GM19397 (cell line): ENCODE data around the gene NCBP2L.
"Not testable (repeated sequence)": the region's sequence is repeated elsewhere in the genome, so short reads cannot be mapped to it uniquely, and the experiment has no call there.

ENCODE experiments used
- ATAC-seq: cut with Tn5 transposase; IDR thresholded peaks from one replicate; pipeline ENCODE4 v1.9.1; 2021; ENCODE audit warnings: mild to moderate bottlenecking, moderate library complexity; ENCODE audit not compliant: unreplicated experiment

Gene NCBP2L

DNA sequence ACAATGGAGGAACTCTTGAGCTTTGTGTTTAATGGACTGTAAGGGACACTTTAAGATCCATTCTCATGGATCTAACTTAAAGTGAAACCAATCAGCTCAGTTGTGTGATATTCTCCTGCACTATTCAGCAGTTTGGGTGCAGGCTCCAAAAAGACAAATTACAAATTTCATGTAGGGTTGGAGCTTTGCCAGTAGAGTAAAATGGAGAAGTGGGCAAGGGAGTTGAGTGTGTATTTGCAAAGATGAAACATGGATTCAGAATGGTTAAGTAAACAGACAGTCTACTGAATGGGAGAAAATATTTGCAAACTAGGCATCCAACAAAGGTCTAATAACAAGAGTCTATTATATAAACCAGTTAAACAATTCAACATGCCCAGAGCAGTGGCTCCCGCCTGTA, 26.9 kb downstream of the NCBP2L start:
- no peak for ATAC-seq

DNA sequence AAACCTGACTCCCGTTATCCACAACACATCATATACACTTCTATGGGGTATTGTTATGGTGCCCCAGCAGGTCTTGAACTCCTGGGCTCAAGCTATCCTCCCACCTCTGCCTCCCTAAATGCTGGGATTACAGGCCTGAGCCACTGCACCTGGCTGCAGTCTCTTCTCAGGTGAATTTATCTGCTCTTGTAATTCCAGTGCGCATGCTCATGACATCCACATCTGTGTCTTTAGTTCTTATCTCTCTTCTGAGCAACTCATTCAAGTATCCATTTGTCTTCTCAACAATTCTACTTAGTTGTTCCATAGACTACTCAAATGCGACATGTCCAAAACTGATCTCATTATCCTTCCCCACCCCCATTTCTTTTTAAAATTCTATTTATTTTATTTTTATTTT, 27.6 kb downstream of the NCBP2L start:
- no peak for ATAC-seq

DNA sequence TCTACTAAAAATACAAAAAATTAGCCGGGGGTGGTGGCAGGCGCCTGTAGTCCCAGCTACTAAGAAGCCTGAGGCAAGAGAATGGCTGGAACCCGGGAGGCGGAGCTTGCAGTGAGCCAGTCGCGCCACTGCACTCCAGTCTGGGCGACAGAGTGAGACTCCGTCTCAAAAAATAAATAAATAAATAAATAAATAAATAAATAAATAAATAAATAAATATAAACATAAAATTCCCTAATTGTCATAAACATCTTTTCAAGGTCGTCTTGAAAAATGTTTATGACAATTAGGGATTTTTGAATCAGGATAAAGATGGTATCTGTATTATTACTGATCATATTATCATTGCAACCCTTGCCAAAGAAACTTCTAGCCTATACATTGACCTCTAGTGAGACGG, 32.5 kb downstream of the NCBP2L start:
- ATAC-seq: not testable (repeated sequence)

DNA sequence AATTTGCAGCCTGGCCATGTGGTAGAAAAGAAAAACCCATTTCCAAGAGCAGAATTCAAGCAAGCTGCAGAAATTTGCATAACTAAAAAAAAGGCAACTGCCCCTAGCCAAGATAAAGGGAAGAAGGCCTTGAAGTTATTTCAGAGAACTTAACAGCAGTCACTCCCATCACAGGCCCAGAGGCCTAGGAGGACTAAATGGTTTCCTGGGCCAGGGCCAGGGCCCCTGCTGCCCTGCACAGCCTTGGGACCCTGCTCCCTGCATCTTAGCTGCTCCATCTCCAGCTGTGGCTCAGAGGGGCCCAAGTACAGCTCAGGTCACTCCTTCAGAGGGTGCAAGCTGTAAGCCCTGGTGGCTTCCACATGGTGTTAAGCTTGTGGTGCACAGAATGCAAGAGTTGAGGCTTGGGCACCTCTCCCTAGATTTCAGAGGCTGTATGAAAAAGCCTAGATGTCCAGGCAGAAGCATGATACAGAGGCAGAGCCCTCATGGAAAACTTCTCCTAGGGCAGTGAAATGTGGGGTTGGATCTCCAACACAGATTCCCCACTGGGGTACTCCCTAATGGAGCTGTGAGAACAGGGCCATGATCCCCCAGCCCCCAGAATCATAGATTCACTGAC, 41.5 kb downstream of the NCBP2L start:
- ATAC-seq: no peak

DNA sequence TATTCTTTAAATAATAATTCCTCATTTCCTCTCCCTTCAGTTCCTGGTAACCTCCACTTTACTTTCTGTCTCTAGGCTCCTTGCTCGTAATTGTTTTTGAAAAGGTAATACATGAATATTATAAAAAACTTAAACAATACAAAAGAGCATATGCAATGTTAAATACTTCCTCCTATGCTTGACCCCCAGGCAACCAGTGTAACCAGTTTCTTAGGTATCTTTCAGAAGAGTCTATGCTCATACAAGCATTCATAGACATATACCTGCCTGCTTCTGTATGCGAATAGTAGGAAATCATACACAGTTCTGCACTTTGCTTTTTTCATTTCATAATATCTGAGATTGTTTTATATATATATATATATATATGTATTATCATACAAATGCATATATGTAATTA, 45.5 kb downstream of the NCBP2L start:
- no peak for ATAC-seq

DNA sequence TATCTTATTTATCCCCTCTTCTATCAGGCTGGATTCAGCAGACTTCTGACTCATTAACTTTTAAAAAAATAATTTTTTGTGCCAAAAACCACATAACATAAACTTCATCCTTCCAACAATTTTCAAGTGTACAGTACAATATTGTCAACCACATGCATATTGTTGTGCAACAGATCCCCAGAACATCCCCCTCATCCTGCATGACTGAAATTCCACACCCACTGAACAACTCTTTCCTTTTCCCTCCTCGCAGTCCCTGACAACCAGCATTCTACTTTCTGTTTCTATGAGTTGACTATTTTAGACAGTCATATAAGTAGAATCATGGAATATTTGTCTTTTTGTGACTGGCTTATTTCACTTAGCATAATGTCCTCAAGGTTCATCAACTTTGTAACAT, 45.9 kb downstream of the NCBP2L start:
- no peak for ATAC-seq

DNA sequence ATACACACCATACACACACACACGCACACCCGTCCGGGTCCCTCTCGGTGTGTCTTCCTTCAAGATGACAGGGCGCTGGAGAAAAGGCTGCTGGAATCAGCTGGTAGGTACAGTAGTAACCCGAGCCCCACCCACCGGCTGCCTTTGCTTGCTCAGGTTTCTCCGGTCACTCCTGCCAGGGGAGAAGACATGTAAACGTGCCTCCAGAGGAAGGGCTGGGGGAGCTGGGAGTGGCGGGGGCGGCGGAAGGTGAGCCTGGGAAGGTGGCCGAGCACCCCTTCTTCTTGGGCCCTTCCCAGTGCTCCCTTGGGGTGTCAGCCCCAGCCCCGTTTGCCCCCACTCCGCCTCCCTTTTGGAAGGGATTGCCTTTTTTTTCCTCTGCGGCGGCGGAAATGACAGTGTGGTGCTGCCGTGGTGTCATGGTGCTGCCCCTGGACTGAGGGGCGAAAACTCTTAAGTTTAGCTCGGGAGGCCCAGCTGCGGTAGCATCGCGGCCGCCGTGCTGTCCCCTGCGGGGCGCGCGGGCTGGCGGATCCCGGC, 48.2 kb downstream of the NCBP2L start, which contains the start of gene MID2:
TSS of gene MID2 (plus strand) at position 169 of the 540 bp plus-strand sequence. CDS start 561 bp downstream, outside the sequence.
- ATAC-seq: no peak

DNA sequence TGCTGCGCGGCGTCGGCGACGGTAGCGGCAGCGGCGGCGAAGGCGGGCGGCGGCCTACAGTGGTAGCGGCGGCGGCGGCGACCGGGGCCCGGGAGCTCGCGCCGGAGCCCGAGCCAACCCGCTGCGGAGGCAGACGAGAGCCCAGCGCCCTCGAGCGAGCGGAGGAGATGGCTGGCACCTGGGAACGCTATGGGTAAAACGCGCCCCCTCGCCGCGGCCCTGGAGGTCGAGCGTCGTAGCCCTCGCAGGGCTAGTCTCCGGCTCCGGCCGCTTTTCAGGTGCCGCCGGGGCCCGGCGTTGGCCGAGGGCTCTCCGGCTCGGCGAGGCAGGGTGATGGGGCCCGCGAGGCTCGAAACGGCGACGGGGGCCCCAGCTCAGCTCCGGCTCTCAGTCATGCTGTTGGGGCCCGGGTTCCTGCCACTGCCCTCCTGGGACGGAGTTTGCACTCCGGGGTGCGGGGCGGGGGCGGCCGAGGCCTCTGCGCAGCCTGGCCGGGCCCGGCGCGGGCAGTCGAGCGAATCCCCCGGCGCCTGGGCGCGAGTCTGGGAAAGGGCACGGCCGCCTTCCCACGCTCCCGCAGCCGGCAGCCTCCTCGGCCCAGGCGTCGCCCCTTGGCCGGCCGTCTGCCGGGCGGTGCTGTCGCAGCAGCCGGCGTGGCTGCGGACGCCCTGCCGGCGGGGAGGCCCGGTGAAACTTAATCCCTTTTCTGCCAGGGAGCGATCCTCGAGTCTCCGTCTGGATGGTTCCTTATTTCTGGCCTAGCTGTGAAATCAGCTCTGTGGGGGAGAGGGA, 48.9 kb downstream of the NCBP2L start:
- ATAC-seq: no peak

DNA sequence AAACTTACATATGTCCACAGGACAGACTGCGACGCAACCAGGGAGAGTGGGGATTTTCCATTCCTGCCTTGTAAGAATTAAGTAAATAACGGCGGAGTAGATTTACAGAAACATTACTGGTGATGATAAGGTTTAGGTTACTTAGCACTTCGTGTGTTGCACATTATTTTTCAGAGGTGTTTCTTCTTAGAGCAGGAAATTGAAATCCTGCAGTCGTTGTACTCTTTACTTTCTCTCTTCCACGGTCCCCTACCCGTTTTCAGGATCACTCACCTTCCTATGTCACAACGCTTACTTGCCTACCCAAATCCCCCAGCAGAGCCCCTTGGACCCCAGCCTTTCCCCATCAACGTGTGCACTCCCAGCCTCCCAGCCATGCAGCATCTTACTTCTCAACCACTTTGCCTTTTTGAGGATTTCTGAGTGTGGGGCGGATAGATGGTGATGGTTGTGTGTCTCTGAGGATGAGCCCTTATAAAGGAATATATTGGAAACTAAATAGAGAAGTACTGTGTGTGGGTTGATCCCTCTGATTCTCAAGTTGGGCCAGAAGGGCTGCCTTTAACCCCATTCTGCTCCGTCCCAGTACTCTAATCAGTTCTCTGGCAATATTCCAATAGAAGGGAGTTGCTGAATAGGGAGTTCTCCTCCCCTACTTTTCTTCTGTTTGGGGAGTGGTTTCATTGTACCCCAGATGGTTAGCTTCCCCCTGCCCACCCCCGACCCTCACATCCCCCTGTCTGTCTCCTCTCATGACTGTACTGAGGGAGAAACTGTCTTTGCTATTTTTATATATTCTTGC, 49.7 kb downstream of the NCBP2L start:
- no peak for ATAC-seq

DNA sequence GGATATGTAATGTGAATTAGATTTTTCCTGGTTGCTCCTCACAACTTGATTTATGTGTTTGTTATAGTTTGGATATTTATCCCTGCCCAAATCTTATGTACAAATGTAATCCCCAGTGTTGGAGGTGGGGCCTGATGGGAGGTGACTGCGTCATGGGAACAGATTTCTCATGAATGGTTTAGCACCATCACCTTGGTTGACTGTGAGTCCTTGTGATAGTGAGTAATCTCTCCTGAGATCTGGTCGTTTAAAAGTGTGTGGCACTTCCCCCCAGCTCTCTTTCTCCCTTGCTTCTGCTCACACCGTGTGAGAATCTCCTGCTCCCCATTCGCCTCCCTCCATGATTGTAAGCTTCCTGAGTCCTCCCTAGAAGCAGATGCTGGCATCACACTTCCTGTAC, 50.3 kb downstream of the NCBP2L start:
- no peak for ATAC-seq

DNA sequence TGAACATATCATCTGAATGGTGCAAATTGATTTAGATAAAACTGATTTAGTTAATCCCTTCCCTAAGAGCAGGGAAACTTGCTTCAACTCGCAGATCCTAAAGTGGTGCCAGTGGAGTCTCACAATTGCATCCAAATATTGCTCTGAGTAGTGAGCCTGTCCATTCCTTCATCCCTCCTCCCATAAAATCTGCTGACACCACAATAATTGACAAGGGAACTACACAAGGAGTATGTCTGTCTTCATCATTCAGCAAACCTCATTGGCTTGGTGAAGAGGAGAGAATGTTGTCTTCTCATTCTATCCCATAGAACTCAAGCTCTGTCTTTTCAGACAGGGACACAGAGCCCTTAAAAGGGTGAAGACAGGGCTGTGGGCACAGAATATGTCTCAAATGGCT, 52.3 kb downstream of the NCBP2L start:
- ATAC-seq: no peak

DNA sequence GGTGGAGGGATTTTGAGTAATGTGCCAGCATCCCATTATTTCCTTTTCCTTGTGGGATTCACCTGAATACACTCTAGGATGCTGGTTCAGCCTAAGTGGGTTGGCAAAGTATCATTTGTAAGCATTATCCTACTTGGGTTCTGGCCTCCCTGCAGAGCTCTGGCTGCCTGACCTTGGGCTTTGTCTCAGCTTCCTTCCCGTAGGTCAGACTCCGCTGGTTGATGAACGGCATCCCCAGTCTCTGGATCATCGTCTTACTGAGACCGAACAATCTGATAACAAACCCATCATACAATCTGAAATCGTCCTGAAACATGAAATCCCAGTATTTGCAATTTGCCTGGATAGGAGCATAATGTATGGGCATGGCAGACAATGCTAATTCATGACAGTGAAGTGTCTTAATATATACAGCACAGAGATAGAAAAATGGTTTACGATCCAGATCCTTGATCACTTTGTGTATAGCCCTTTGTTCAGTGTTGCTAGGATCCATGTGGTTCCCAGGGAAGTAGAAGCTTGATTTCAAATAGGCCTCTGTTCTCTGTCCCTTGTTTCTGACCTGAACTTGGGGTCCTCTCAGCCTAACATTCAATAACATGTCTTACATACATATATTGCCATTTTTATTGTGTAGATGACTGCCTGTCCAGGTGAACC, 53.7 kb downstream of the NCBP2L start:
- ATAC-seq: no peak

DNA sequence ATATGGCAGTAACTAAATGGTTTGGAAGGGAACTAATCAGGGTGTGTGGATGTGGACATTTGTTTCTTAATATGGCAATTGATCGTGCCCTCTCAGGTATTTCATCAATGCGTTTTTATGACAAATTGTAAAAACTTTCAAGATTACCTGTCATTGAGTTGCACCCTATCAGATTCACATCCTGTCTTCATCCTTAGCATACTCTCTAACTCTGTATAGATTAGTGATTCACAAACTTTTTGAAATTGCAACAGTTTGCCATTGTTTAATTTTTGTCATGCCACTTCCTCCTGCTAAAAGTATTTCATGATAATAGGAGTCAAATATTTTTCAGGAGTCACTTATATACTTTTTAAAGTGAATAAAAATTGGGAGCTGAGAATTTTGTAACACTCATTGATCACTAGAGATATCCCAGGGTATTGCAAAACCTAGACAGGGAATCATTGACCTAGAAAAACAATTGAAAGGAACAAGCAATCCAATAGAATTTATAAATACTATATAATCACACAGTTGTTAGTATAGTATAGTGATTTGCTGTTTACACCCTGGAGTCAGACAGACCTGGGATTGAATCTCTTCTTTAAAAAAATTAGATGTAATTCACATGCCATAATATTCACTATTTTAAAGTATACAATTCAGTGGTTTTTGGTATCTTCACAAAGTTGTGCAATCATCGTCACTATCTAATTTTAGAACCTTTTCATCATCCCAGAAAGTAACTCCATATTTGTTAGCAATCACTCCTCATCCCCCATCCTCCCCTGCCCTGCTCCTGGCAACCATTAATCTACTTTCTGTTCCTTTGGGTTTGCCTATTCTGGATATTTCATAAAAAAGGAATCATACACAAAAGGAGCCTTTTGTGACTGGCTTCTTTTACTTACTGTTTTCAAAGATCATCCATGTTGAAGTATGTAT, 57.0 kb downstream of the NCBP2L start:
- no peak for ATAC-seq

DNA sequence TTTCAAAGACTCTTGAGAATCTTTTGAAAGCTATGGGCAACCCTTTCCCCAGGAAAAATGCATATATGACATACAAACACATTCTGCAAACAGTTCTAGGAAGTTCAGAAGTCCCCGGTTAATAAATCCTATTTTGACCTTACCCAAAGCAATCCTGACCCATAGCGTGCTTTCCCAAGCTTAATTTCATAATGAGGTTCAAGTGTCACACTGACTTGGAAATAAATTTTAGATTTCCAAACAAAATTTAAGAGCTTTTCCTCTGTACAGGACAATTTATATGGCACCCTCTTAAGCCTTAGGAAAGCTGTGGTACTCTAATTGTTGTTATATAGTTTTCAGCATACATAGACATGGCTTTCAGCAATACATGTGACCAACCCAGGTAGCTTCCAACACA, 59.4 kb downstream of the NCBP2L start:
- ATAC-seq: no peak

DNA sequence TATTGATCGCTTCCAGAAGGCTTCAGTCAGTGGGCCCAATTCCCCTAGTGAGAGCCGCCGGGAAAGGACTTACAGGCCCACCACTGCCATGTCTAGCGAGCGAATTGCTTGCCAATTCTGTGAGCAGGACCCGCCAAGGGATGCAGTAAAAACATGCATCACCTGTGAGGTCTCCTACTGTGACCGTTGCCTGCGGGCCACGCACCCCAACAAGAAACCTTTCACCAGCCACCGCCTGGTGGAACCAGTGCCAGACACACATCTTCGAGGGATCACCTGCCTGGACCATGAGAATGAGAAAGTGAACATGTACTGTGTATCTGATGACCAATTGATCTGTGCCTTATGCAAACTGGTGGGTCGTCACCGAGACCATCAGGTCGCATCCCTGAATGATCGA, 63.4 kb downstream of the NCBP2L start:
- no peak for ATAC-seq

DNA sequence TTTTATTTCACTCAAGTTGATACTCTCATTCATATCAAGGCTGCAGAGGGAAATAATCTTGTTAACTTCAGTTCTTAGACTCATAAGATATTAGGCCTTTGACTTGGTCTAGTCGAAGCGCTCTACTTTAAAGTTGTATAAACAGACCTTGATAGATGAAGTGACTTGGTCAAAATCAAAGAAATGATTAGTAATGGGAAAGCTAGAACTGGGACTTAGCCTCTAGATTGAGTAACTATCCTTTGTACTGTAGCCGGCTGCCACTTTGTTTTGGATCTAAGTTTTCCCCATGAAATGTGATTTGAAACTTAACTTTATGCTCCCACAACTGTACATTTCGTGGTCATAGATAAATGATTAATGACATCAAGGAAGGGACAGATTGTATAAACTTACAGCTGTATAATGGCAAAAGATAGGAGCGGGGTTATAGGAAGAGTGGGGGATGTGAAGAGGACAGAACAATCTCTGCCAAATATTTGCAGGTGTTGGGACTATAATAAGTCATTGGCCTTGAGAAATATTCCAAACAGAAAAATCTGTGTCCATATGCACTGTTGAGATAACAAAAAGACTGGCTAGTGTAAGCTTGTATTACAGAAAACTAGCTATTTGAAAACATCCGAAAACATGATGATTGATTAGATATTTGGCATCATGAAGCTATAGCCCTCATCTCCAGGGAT, 65.3 kb downstream of the NCBP2L start:
- ATAC-seq: no peak
